Measurements from ENCODE around the gene ELAC1.
"Not testable (repeated sequence)": the region's sequence is repeated elsewhere in the genome, so short reads cannot be mapped to it uniquely, and the experiment has no call there.

ELAC1 gene

GRCh38 chr18:50973367-50974126, 5.7 kb downstream of the ELAC1 start:
- no peak for DNase-seq

- no peak for DNase-seq
These were observed 9.4 kb downstream of the ELAC1 start for GRCh38 chr18:50977037-50977760.

- no peak for DNase-seq
These were observed 13.5 kb downstream of the ELAC1 start for GRCh38 chr18:50981381-50981780.

GRCh38 chr18:50982086-50982801, 14.4 kb downstream of the ELAC1 start:
- no peak for DNase-seq

GRCh38 chr18:50982802-50983179, 15.0 kb downstream of the ELAC1 start:
- DNase-seq, result no peak

GRCh38 chr18:50986360-50987087, 18.7 kb downstream of the ELAC1 start:
- DNase-seq, result peak; percentile 8

- no peak for DNase-seq
These were observed 19.4 kb downstream of the ELAC1 start for GRCh38 chr18:50987261-50987660.

- no peak for DNase-seq
These were observed 21.9 kb downstream of the ELAC1 start for GRCh38 chr18:50989711-50990110.

- DNase-seq, result no peak
These were observed 24.5 kb downstream of the ELAC1 start for GRCh38 chr18:50992351-50992762.

GRCh38 chr18:50994031-50994430, 26.2 kb downstream of the ELAC1 start:
- DNase-seq, result no peak

- DNase-seq, result not testable (repeated sequence)
These were observed 35.3 kb downstream of the ELAC1 start for GRCh38 chr18:51003174-51003573.

GRCh38 chr18:51006061-51006818, 38.4 kb downstream of the ELAC1 start:
- DNase-seq, result no peak

- DNase-seq, result no peak
These were observed 39.3 kb downstream of the ELAC1 start for GRCh38 chr18:51006948-51007789.

GRCh38 chr18:51007790-51008139, 39.9 kb downstream of the ELAC1 start:
- DNase-seq, result no peak

- peak; percentile 16 for DNase-seq
These were observed 41.2 kb downstream of the ELAC1 start for GRCh38 chr18:51009072-51009471.

- peak; percentile 12 for DNase-seq
These were observed 42.4 kb downstream of the ELAC1 start for GRCh38 chr18:51010218-51010617.

- no peak for DNase-seq
These were observed 43.9 kb downstream of the ELAC1 start for GRCh38 chr18:51011709-51012108.

- DNase-seq, result no peak
These were observed 44.6 kb downstream of the ELAC1 start for GRCh38 chr18:51012441-51012840.

GRCh38 chr18:51013259-51013658, 45.4 kb downstream of the ELAC1 start:
- DNase-seq, result no peak

- DNase-seq, result no peak
These were observed 49.5 kb downstream of the ELAC1 start for GRCh38 chr18:51017140-51017879.

GRCh38 chr18:51020536-51020935, 52.7 kb downstream of the ELAC1 start:
- no peak for DNase-seq
